ENCODE data around the gene C5orf52.
"Not testable (repeated sequence)": the region's sequence is repeated elsewhere in the genome, so short reads cannot be mapped to it uniquely, and the experiment has no call there.

Gene C5orf52

GRCh38 chr5:157677931-157678330 lies 6.6 kb downstream of the C5orf52 start:
- in situ Hi-C loops (cut with MboI; ENCODE audit: low sequenced_read_pairs), result no loop called here

GRCh38 chr5:157679801-157680200 lies 8.5 kb downstream of the C5orf52 start:
- in situ Hi-C loops (cut with MboI; ENCODE audit: low sequenced_read_pairs), result no loop called here

GRCh38 chr5:157680239-157680638 lies 8.9 kb downstream of the C5orf52 start:
- in situ Hi-C loops (cut with MboI; ENCODE audit: low sequenced_read_pairs), result no loop called here

GRCh38 chr5:157681048-157681447 lies 9.7 kb downstream of the C5orf52 start:
- in situ Hi-C loops (cut with MboI; ENCODE audit: low sequenced_read_pairs), result no loop called here

- in situ Hi-C loops (cut with MboI; ENCODE audit: low sequenced_read_pairs), result no loop called here
Observed at GRCh38 chr5:157682257-157682656, 10.9 kb downstream of the C5orf52 start.

- in situ Hi-C loops (cut with MboI; ENCODE audit: low sequenced_read_pairs), result not testable (repeated sequence)
Observed at GRCh38 chr5:157686276-157687197, 15.2 kb downstream of the C5orf52 start.

GRCh38 chr5:157687198-157687554 lies 15.8 kb downstream of the C5orf52 start:
- in situ Hi-C loops (cut with MboI; ENCODE audit: low sequenced_read_pairs), result no loop called here

GRCh38 chr5:157689942-157690689 lies 18.8 kb downstream of the C5orf52 start:
- in situ Hi-C loops (cut with MboI; ENCODE audit: low sequenced_read_pairs), result no loop called here

GRCh38 chr5:157690690-157691433 lies 19.5 kb downstream of the C5orf52 start:
- in situ Hi-C loops (cut with MboI; ENCODE audit: low sequenced_read_pairs), result no loop called here

GRCh38 chr5:157693816-157694215 lies 22.5 kb downstream of the C5orf52 start:
- in situ Hi-C loops (cut with MboI; ENCODE audit: low sequenced_read_pairs), result not testable (repeated sequence)

GRCh38 chr5:157696154-157696553 lies 24.8 kb downstream of the C5orf52 start:
- in situ Hi-C loops (cut with MboI; ENCODE audit: low sequenced_read_pairs), result not testable (repeated sequence)

- in situ Hi-C loops (cut with MboI; ENCODE audit: low sequenced_read_pairs), result not testable (repeated sequence)
Observed at GRCh38 chr5:157698674-157699073, 27.3 kb downstream of the C5orf52 start.

GRCh38 chr5:157703736-157704135 lies 32.4 kb downstream of the C5orf52 start:
- in situ Hi-C loops (cut with MboI; ENCODE audit: low sequenced_read_pairs), result loop anchor here (25.0 kb wide), 1 partner anchor 266 kb away; no protein-coding TSS in a partner anchor

- in situ Hi-C loops (cut with MboI; ENCODE audit: low sequenced_read_pairs), result loop anchor here (25.0 kb wide), 1 partner anchor 272 kb away; no protein-coding TSS in a partner anchor
Observed at GRCh38 chr5:157708866-157709265, 37.5 kb downstream of the C5orf52 start.

GRCh38 chr5:157709346-157709745 lies 38.0 kb downstream of the C5orf52 start:
- in situ Hi-C loops (cut with MboI; ENCODE audit: low sequenced_read_pairs), result loop anchor here (25.0 kb wide), 1 partner anchor 272 kb away; no protein-coding TSS in a partner anchor

GRCh38 chr5:157710431-157710830 lies 39.1 kb downstream of the C5orf52 start:
- in situ Hi-C loops (cut with MboI; ENCODE audit: low sequenced_read_pairs), result loop anchor here (25.0 kb wide), 1 partner anchor 273 kb away; no protein-coding TSS in a partner anchor

- in situ Hi-C loops (cut with MboI; ENCODE audit: low sequenced_read_pairs), result loop anchor here (25.0 kb wide), 1 partner anchor 274 kb away; no protein-coding TSS in a partner anchor
Observed at GRCh38 chr5:157710882-157711281, 39.5 kb downstream of the C5orf52 start.

- in situ Hi-C loops (cut with MboI; ENCODE audit: low sequenced_read_pairs), result loop anchor here (25.0 kb wide), 1 partner anchor 277 kb away; no protein-coding TSS in a partner anchor
Observed at GRCh38 chr5:157713830-157714595, 42.7 kb downstream of the C5orf52 start.

GRCh38 chr5:157714596-157714864 lies 43.2 kb downstream of the C5orf52 start:
- in situ Hi-C loops (cut with MboI; ENCODE audit: low sequenced_read_pairs), result loop anchor here (25.0 kb wide), 1 partner anchor 277 kb away; no protein-coding TSS in a partner anchor

GRCh38 chr5:157718519-157718918 lies 47.2 kb downstream of the C5orf52 start:
- in situ Hi-C loops (cut with MboI; ENCODE audit: low sequenced_read_pairs), result loop anchor here (25.0 kb wide), 1 partner anchor 281 kb away; no protein-coding TSS in a partner anchor

Data from HL-60/S4 treated with phorbol 12-myristate 13-acetate at 8.2 ng/mL for 4 days and 3 days (cell line).